HEK293T (cell line): ENCODE data around the gene DHRS3.
"Not testable (repeated sequence)": the region's sequence is repeated elsewhere in the genome, so short reads cannot be mapped to it uniquely, and the experiment has no call there.

Experiments
- CTCF ChIA-PET: fragments of 350-600 bp; formaldehyde crosslinking; extraction: SDS; loops from one replicate; lab custom pipeline; 2021; ENCODE audit warnings: antibody characterized with exemption, inconsistent platforms; lab: Yijun Ruan, JAX
- POLR2A ChIA-PET: fragments of 350-600 bp; formaldehyde crosslinking; extraction: SDS; loops from one replicate; lab custom pipeline; 2020; ENCODE audit warnings: antibody characterized with exemption, inconsistent platforms; lab: Yijun Ruan, JAX
- DNase-seq: peaks from one replicate; pipeline ENCODE4 v3.0.0; 2012; ENCODE audit warnings: mixed read lengths; ENCODE audit errors: extremely low spot score
- ARNT ChIP-seq: fragments of 450-650 bp; IDR thresholded peaks from 2 replicates; pipeline ENCODE4 v1.6.1; 2017; ENCODE audit warnings: mild to moderate bottlenecking
- BHLHE40 ChIP-seq: fragments of 450-650 bp; IDR thresholded peaks from 2 replicates; pipeline ENCODE4 v1.6.1; 2016; ENCODE audit warnings: mild to moderate bottlenecking, moderate library complexity, borderline replicate concordance
- CTBP1 ChIP-seq: fragments of 450-650 bp; IDR thresholded peaks from 2 replicates; pipeline ENCODE4 v1.6.1; 2016; ENCODE audit warnings: borderline replicate concordance
- ELF4 ChIP-seq: fragments of 450-650 bp; IDR thresholded peaks from 2 replicates; pipeline ENCODE4 v1.6.1; 2017; ENCODE audit warnings: antibody characterized with exemption
- FOXA1 ChIP-seq: fragments of 450-650 bp; IDR thresholded peaks from 2 replicates; pipeline ENCODE4 v1.6.1; 2016; ENCODE audit warnings: mild to moderate bottlenecking
- FOXK2 ChIP-seq: fragments of 450-650 bp; IDR thresholded peaks from 2 replicates; pipeline ENCODE4 v1.6.1; 2016; ENCODE audit warnings: mild to moderate bottlenecking
- FOXM1 ChIP-seq: fragments of 450-650 bp; IDR thresholded peaks from 2 replicates; pipeline ENCODE4 v1.6.1; 2017; ENCODE audit warnings: mild to moderate bottlenecking, borderline replicate concordance
- HDGF ChIP-seq: fragments of 450-650 bp; IDR thresholded peaks from 2 replicates; pipeline ENCODE4 v1.6.1; 2017; ENCODE audit warnings: antibody characterized with exemption, borderline replicate concordance
- L3MBTL2 ChIP-seq: fragments of 450-650 bp; conservative IDR thresholded peaks from 2 replicates; pipeline ENCODE4 v1.6.1; 2016; ENCODE audit warnings: mild to moderate bottlenecking
- LEF1 ChIP-seq: fragments of 450-650 bp; IDR thresholded peaks from 2 replicates; pipeline ENCODE4 v1.6.1; 2017; ENCODE audit warnings: mild to moderate bottlenecking, borderline replicate concordance
- NFRKB ChIP-seq: fragments of 450-650 bp; IDR thresholded peaks from 2 replicates; pipeline ENCODE4 v1.6.1; 2016; ENCODE audit warnings: mild to moderate bottlenecking, moderate library complexity
- SP1 ChIP-seq: fragments of 450-650 bp; IDR thresholded peaks from 2 replicates; pipeline ENCODE4 v1.6.1; 2017
- SUZ12 ChIP-seq: fragments of 450-650 bp; IDR thresholded peaks from 2 replicates; pipeline ENCODE4 v1.6.1; 2016; ENCODE audit warnings: mild to moderate bottlenecking
- TARDBP ChIP-seq: fragments of 450-650 bp; IDR thresholded peaks from 2 replicates; pipeline ENCODE4 v1.6.1; 2016
- ZNF384 ChIP-seq: fragments of 450-650 bp; IDR thresholded peaks from 2 replicates; pipeline ENCODE4 v1.6.1; 2016
- TF ChIP-seq, protein P1 (sequence below): fragments of 450-650 bp; IDR thresholded peaks from 2 replicates; pipeline ENCODE4 v1.6.1; 2016

Gene DHRS3

DNA sequence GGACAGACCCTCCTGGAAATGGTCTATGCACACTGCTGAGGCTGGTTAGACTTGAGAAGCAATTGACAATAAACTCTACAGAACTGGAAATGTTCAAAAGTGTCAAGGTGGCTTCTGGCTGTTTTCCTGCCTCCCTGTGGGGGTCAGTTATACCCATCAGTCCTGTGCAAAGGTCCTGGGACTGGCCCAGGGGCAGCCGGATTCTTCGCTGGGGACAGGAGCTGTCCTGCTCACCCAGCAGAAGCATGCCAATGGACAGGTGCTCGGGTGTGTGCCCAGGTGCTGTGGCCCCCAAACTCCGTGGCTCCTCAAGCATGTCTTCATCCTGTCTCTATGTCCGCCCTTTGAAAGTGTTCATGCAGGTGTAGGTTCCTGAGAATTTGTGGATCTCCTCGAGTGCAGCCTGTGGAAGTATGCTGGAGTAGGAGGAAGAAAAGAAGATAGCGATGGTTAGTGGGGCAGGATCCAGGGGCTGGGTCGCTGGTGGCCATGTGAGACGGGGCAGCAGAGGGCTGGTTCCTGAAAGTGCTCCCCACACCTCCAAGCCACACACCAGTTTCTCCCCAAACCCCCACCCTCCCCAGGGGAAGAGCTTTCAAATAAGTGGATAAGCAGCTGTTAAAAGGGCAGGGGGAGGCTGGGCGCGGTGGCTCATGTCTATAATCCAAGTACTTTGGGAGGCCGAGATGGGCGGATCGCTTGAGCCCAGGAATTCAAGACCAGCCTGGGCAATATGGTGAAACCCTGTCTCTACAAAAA is 49.8 kb downstream of the DHRS3 start:
- ChIA-PET POLR2A (no interaction called here), CTCF (interaction anchor here (0.5 kb wide), 1 partner anchor 1189 kb away, joined by 3 read pairs; no protein-coding TSS in a partner anchor)
- no peak for DNase-seq
- TF ChIP-seq, protein P1, sequence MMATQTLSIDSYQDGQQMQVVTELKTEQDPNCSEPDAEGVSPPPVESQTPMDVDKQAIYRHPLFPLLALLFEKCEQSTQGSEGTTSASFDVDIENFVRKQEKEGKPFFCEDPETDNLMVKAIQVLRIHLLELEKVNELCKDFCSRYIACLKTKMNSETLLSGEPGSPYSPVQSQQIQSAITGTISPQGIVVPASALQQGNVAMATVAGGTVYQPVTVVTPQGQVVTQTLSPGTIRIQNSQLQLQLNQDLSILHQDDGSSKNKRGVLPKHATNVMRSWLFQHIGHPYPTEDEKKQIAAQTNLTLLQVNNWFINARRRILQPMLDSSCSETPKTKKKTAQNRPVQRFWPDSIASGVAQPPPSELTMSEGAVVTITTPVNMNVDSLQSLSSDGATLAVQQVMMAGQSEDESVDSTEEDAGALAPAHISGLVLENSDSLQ: no peak
- TF ChIP-seq TARDBP (no peak), BHLHE40 (no peak), ELF4 (no peak), SP1 (no peak), NFRKB (no peak), L3MBTL2 (no peak), HDGF (no peak), ARNT (no peak), LEF1 (no peak)

GRCh38 chr1:12567288-12567819 is 50.7 kb downstream of the DHRS3 start:
- CTCF ChIA-PET: no interaction called here
- DNase-seq: no peak
- POLR2A ChIA-PET: no interaction called here
- no peak for TF ChIP-seq FOXA1
- no peak for TF ChIP-seq CTBP1
- no peak for TF ChIP-seq FOXM1
- no peak for TF ChIP-seq LEF1
- no peak for TF ChIP-seq BHLHE40
- TF ChIP-seq ARNT: no peak
- TF ChIP-seq HDGF: no peak
- no peak for TF ChIP-seq FOXK2
- TF ChIP-seq, protein P1: no peak
- no peak for TF ChIP-seq ELF4
- no peak for TF ChIP-seq NFRKB
- TF ChIP-seq TARDBP: no peak
- no peak for TF ChIP-seq L3MBTL2
- no peak for TF ChIP-seq SP1
- no peak for TF ChIP-seq ZNF384
- no peak for TF ChIP-seq SUZ12

DNA sequence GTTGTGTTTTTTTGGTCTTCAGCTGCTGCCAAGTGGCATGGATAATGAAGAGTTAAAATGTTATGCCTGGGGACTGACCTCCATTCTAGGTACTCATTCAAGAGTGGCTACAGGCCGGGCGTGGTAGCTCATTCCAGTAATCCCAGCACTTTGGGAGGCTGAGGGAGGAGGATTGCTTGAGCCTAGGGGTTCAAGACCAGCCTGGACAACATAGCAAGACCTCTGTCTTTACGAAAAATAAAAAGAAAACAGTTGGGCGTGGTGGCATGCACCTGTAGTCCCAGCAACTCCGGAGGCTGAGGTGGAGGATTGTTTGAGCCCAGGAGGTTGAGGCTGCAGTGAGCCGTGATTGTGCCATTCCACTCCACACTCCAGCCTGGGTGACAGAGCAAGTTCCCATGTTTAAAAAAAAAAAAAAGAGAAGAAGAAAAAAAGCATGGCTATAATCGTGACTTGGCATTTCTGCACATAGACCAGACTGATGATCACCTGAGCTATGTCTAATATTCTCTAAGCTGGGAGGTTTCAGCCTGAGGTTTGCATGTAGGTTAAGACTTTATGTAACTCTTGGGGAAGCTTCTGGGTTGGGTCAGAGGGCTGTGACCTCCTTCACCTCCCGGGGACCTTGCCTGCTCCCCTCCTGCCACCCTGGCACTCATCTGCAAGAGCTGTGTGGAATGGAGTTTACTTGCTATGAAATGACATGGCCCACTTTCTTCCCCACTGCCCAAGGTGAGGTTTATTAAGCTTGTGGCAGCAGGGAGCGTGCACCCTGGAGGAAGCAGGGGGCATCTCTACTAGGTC is 51.3 kb downstream of the DHRS3 start:
- no peak for TF ChIP-seq CTBP1
- no peak for TF ChIP-seq ARNT
- TF ChIP-seq ELF4: no peak
- TF ChIP-seq ZNF384: no peak
- TF ChIP-seq TARDBP: no peak
- no peak for TF ChIP-seq FOXA1
- TF ChIP-seq SUZ12: no peak
- TF ChIP-seq LEF1: no peak
- POLR2A ChIA-PET: no interaction called here
- no peak for DNase-seq
- CTCF ChIA-PET: no interaction called here

DNA sequence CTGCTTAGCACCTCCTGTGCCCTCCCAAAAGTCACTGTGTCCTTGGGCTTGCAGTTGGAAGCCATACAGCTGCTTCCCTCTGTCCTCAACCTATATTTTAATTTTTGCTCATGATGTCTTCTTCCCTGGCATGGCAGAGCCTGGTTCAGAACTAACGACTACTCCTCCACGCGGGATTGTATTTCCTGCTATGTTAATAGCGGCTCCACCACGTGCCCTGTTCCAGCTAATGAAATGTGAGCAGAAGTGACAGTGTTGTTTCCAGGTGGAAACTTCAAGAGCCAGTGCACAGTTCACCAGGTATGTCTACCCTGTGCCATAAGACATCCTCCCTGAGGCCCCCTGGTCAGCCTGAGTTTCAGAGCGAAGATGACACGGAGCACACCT is 52.1 kb downstream of the DHRS3 start:
- CTCF ChIA-PET: no interaction called here
- TF ChIP-seq NFRKB: no peak
- no peak for TF ChIP-seq BHLHE40
- no peak for DNase-seq
- POLR2A ChIA-PET: no interaction called here

GRCh38 chr1:12565094-12565965 is 52.7 kb downstream of the DHRS3 start:
- CTCF ChIA-PET: no interaction called here
- DNase-seq: no peak
- TF ChIP-seq BHLHE40 (no peak), FOXK2 (no peak), FOXM1 (no peak), HDGF (no peak), TARDBP (no peak), CTBP1 (no peak), SUZ12 (no peak), ELF4 (no peak), ARNT (no peak)
- TF ChIP-seq, protein P1: no peak
- POLR2A ChIA-PET: no interaction called here

DNA sequence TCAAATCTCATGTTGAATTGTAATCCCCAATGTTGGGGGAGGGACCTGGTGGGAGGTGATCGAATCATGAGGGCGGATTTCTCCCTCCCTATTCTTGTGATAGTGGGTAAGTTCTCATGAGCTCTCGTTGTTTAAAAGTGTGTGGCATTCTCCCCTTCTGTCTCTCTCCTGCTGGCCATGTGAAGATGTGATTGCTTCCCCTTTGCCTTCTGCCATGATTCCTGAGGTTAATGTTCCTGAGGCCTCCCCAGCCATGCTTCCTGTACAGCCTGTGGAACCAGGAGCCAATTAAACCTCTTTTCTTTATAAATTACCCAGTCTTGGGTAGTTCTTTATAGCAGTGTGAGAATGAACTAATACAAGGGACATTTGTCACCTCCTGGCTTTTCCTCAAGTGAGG is 53.8 kb downstream of the DHRS3 start:
- POLR2A ChIA-PET, DNase-seq: not testable (repeated sequence)
- CTCF ChIA-PET: interaction anchor here (0.6 kb wide), 1 partner anchor 137 kb away, joined by 3 read pairs; no protein-coding TSS in a partner anchor
